Activated T-cell treated with anti-CD3 and anti-CD28 coated beads, Interleukin-2, amount 50 U/mL, for 1 hour (primary cell): Measurements from ENCODE around the gene PRKN.
"Not testable (repeated sequence)": the region's sequence is repeated elsewhere in the genome, so short reads cannot be mapped to it uniquely, and the experiment has no call there.

Source experiments
- DNase-seq: peaks from one replicate; pipeline ENCODE4 v3.0.0-alpha.2; 2020

Gene PRKN

DNA sequence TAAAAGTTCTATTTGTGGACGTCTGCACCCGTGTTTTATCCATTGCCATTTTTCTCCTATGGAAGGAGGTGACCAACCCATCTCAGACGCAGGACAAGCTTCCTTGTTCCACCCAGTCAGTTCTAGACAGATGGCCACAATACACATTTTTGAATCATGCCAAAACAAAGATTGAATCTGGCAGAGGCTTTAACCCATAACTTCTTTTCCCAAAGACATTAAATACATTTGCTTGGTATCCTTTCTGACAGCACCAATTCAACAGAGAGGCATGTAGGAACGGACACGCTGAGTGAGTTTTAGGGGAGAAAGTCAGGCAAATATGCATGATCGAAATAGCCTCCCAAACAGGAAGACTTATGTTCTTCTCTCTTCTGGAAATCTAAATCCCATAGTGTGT is 901.1 kb downstream of the PRKN start:
- DNase-seq = no peak

DNA sequence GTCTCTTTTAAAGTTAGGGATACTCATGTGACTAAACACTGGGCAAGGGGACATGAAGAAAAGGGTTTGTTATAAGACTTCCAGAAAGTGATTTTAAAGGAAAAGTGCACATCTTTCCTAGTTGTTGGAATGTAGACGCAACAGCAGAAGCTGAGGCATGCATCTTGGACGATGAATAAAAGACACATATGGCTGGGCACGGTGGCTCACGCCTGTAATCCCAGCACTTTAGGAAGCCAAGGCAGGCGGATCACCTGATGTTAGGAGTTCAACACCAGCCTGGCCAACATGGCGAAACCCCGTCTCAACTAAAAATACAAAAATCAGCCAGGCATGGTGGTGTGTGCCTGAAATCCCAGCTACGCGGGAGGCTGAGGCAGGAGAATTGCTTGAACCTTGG is 905.4 kb downstream of the PRKN start:
- not testable (repeated sequence) for DNase-seq

DNA sequence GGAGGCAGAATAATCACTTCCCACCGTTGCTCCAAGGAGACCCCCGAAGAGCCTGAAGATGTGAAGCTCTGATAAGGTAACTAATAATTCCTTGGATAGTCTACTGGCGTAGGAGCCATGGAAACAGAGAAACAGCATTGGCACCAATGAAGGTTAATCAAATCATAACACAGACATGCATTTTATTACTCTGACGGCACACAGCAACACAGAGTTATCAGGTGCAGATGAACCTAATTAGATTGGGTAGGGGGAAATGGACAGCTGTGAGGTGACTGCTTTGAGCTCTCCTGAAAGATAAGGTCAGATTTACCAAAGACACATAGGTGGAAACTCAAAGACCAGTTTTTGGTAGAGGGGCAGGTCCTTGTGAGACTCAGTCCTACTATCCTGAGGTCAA is 909.7 kb downstream of the PRKN start:
- no peak for DNase-seq

DNA sequence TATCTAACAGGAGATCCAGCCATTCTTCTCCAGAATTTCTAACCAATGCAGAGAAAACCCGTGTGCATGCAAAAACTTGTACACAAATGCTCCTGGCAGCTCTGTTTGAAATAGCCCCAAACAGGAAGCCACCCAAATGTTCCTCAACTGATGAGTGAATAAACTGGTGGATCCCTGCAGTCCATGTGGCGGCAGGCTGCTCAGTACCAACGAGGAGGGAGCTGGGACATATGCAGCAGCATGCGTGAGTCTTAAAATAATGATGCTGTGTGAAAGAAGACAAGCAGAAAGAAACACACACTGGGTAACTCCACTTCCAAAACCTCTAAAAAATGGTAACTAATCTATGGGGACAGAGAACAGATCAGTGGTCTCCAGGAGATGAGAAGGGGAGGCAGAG is 911.6 kb downstream of the PRKN start:
- no peak for DNase-seq

DNA sequence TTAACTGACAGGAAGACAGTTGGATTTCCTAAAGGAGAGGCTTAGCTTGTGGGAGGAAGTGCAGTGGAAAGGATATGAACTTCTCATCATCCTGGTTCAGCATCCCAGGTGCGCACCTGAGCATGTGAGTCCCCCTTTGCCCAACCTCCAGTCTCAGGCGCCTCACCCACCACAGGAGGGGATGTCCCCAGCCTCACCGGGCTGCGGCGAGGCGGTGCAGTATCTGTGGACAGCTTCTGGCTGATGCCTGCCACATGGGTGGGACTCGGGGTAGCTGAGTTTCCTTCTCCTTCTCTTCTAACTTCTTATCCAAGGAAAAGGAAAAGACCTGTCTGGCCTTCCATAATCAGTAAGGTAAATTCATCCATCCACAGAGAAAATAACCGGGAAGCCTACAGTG is 914.4 kb downstream of the PRKN start:
- no peak for DNase-seq

DNA sequence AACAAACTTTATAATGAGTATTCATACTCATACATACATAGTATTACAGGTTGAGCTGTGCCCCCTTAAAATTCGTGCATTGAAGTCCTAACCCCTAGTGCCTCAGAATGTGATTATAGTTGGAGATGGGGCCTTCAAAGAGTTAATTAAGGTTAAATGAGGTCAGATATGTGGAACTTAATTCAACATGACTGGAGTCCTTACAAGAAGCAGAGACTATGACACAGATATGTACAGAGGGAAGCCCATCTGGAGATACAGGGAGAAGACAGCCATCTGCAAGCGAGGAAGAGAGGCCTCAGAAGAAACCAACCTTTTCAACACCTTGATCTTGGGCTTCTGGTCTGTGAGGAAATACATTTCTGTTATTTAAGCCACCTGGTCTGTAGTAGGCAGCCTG is 917.6 kb downstream of the PRKN start:
- DNase-seq = no peak

DNA sequence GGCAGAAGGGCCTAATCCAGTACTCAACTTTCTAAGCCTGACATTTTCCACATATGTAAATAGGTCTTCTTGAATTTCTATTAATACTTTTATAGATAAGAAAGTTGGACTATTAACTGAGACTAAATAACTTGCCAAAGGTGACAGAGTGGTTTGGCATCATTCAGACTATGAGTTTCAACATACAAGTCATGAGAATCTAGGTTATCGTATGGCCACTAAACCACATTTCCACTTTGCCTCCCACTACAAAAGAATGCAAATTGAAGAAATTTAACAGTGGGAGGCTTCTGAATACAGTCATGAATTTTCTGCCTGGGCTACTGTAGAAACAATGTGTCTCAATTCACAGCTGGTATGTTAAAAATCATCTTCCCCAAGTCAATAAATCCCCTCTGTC is 922.7 kb downstream of the PRKN start:
- DNase-seq = no peak

DNA sequence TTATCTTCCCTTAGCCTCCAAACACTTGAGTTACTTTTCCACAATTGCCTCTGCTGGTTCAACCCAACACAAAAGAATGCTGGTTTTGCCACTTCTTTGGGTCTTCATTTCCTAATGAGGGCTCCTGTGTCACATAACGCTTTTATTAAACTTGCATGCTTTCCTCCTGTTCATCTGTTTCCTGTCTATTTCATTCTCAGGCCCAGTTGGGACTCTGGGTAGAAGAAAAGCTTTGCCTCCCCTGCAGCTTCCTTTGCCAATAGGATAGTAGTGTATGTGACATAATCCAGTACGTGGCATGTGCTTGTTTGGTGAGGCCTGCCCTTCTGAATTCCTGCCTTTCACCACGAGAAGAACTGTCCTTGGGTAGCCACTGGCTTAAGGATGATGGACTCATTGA is 924.4 kb downstream of the PRKN start:
- DNase-seq = no peak

DNA sequence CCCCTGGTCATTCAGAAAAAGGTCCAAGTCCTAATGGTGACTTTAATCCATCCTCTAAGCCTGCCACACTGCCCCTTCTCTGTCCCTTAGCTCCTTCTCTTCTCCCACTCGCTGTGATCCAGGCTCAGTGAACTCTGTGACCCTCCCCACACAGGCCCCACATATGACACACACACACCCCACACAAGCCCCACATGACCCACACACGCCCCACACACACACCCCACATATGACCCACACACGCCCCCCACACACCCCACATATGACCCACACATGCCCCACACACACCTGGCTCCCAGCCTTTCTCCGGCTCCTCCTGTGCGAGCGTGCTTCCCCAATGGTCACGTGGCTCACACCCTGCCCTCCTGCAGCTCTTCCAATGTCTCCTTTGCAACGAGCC is 925.3 kb downstream of the PRKN start:
- DNase-seq = no peak

DNA sequence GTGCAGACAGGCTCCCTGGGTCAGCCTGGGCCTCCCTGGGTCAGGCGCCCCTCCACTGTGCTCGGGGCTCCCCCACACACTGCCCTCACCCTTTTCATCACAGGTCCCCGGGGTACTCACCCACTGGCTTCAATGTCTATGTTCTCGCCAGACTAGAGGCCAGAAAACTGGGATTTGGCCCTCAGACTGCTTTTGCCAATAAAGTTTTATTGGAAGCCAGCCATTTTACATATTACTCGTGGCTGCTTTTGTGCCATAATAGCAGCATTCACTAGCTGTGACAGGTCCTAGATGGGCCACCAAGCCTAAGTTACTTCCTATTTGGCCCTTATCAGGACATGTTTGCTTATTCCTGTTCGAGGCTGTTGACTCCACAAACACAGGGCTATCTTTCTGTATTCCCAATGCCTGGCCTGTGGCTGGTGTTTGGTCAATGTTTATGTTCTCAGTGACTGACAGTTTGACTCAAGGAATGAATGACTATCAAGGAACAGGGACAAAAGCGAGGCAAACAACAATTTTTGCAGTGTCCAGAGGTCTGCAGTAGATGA is 928.6 kb downstream of the PRKN start:
- DNase-seq = no peak

DNA sequence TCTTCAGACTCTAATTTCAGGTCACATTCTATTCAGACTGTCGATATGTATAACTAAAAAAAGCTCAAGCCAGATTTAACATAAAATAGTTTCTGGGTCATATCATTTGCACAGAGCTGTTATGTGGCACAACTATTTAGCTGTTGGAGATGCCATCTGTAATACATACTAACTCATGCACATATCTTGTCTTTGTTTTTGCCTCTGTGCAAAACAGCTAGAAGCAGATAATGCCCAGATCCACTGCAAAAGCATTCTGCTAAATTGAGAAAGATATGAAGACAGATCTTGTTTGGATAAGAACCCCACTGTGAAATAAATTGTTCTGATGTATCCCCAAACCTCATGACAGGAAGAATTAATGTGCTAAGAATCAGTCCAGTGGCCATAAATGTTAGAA is 930.9 kb downstream of the PRKN start:
- no peak for DNase-seq

DNA sequence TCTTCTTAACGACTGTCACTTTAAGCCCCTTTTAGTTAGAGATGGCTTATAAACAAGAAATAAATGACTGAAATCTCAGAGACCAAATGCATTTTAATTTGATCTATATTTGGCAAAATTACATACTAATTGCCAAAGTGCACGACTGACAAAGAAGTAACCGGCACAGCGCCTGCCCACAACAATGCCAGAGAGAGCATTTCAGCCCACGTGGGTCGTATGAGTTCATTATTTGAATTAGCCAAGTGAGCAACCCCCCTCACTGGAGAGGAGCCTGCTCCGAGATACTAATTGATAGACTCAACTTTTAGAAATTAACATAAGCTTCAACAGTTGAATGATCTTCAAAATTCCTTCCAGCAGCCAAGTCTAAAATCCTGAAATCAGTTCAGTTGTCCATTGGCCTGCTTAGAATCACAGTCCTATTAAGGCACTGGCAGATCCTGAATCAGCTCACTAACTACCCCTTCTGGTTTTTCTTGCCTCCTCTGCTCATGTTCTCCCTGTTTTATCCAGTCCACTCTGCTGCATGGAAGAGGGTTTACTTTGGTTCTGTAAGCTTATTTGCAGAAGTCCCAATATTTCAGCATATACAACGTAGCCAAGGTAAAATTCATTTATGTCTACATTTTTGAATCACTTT is 934.6 kb downstream of the PRKN start:
- no peak for DNase-seq

DNA sequence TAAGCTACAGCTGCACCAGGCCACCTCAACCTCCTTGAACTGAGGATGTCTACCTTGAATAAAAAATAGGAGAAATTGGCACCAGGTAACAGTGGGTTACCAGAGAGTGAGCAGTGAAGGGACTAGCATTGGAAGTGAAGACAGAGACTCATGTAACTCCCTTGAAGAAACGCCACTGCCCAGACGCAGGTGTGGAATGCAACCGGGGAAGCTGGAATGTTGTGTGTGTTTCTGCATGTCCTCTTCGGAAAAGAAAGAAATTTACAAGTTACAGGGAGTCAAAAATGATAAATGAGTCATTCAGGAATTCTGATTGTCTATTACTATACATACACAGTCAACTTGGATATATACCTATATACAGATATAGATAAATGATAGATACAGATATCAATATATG is 939.0 kb downstream of the PRKN start:
- no peak for DNase-seq

DNA sequence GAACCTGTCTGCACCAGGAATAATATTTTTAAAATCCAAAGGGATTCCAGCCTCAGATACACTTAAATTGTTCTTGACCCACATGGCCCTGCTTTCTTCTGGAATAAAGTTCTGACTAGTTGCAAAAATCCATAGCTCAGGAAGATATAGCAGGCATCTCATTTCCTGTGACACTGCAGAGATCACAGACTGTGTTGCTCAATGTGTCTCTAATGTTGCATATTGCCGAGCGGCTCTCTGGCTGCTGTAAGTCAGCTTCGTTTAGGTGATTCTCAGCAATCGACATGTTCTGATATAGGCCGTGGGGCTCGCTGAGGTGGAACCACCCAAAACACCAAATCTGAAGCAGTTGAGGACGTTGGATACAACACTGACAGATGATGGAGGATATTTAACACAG is 955.4 kb downstream of the PRKN start:
- DNase-seq = no peak

DNA sequence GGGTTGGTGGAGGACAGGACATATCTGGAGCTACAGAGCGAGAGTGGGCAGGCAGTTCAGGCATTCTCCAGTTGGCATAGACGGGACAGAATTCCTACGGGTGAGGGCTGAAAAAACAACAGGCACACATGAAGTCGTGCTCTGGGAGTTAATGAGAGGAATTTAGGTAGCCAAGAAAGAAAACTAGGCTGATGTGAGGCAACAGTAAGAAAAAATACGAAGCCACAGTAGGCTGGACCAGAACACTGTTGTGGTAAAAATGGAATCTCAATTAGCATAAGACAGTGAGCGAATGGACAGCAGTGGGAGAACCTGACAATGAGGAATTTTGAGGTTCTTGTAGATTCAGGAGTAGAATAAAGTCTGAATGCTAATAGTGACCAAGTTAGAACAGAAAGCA is 965.6 kb downstream of the PRKN start:
- no peak for DNase-seq

DNA sequence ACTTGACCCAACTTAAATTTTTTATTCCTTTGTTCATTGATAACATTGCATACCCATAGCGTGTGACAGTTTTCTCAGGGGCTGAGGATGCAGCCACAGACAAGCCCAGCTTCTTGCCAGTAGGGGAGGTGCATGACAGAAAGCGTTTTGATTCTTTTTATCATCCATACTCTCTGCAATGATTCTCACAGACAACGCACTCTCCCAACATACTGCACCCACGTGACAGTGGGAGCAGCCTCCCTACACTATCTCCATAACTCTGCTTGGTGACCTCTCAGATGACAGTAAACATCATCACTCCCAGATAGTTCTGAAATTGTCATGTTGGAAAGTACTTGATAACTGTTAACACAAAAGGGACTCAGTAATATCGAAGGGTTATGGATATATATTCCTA is 972.5 kb downstream of the PRKN start:
- DNase-seq = no peak

DNA sequence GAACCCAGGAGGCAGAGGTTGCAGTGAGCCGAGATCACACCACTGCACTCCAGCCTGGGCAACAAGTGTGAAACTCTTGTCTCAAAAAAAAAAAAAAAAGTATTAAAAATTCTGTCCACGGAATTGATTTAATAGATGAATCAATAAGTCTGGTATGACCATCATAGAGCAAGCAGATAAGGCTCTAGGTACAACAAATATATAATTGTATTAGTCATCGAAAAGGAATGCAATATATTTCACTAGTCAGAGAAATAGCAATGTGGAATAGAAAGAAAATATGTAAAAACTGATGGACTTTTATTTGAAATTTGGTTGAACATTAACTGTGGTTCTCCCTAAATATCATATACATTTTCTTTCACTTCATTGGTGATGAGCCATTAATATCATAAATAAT is 976.9 kb downstream of the PRKN start:
- DNase-seq = no peak

DNA sequence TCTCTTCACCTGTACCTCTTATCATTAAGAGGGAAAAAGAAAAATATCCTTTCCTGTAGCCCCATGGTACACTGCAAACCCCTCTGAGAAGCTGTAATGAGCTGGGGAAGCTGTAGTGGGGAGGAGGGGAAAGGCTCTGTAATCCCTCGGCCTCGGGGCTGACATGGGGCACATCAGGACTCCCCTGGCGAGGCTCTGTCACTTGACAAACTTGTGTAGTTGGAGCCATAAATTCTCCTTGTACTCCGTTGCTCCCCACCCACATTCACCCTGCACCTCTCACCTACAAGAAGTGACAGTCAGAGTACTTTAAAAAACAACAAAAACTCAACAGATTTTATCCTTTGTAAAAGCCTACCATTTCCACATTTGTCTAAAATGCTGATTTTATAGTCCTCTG is 978.0 kb downstream of the PRKN start:
- no peak for DNase-seq

DNA sequence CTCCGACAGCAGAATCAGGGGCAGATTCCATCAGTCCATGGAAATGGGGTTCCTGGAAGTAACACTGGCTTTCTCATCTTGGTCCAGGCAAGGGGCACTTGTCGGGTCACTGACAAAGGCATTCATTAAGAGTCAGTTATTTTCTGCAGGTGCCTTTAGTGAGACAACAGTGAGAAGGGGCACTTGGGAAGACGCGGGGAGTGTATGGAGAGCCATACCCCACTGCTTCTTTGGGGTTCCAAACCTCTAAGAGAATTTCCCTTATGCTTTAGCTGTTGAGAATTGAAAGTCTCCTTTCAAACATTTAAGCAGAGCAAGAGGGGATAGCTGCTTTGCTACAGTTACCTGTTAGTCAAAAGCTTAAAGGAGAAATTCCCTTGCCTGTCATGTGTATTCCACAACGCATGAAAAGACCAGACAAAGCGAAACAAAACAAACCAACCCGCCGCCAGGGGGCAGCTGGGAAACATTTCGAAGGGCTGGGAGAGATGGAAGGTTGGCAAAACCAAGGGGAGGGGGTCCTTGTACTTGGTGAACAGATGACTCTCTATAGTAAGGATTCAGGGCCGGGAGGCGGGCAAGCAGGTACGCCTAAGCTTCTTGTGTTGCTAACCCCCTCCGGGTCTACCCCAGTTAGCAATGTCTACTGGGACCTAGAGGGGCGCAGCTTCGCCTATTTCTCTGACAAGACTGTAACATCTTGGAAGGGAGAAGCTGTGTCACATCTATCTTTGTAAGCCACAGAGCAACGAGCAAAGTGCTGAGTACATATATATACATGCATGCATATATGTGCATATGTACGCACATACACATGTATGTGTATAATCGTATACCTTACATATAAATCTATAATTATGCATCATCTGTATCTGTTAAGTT is 978.8 kb downstream of the PRKN start:
- DNase-seq = no peak

DNA sequence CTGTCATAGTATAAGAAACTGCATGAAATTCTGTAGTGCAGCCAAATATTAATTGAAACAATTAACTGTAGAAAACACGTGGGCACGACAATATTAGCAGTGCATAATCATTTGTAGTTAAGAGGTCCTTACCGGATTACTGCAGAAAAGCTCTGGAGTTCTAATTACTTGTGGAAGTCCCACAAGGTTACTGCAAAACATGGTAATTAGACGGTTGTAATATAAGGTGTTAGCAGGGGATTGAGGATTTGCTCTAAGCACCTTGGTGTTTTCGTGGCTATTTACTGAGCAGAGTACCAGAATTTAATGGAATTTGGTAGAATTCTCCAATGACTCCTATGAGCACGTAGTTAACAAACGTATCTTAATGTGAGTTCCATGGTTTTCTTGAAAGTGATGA is 980.1 kb downstream of the PRKN start:
- DNase-seq = no peak

DNA sequence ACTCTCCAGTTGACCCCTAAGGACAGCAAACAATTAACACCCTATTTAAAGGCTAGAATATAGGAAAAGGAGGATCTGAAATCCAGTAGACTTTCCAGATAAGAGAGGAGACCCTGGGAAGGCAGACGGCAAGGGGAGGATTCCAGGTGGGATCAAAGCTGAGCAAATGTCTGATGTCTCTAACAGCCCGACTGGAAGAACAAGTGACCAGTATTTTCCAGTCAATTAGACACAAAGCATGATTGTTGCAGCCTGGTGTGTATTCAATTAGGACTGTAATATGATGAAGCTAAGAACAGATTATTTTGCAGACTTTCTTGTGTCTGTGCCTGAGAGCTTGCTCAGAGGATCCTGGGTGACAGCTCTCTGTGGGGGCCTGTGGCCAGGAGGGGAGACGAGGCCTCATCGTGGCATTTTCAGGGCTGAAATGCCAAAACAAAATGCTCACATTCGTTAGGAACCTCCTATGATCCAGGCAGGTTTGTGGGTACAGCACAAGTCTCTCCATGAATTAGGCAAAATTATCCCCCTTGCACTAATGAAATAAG is 981.9 kb downstream of the PRKN start:
- no peak for DNase-seq

DNA sequence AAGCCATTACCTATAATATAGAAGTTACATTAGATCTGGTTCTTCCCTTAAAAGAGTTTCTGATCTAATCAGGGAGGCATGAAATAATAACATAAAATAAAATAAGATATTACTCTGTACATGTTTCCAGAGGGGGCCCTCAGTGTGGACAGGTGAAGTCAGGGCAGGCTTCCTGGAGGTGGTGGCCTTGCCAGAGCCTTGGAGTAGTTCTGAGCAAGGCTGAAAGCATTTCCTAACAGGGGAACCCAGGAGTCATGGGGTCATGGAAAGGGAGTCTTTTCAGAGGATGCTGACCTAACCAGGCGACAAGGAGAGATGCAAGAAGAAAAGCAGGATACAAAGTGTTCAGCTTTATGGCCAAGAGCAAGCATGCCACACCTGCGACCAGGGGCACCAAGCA is 982.4 kb downstream of the PRKN start:
- no peak for DNase-seq

DNA sequence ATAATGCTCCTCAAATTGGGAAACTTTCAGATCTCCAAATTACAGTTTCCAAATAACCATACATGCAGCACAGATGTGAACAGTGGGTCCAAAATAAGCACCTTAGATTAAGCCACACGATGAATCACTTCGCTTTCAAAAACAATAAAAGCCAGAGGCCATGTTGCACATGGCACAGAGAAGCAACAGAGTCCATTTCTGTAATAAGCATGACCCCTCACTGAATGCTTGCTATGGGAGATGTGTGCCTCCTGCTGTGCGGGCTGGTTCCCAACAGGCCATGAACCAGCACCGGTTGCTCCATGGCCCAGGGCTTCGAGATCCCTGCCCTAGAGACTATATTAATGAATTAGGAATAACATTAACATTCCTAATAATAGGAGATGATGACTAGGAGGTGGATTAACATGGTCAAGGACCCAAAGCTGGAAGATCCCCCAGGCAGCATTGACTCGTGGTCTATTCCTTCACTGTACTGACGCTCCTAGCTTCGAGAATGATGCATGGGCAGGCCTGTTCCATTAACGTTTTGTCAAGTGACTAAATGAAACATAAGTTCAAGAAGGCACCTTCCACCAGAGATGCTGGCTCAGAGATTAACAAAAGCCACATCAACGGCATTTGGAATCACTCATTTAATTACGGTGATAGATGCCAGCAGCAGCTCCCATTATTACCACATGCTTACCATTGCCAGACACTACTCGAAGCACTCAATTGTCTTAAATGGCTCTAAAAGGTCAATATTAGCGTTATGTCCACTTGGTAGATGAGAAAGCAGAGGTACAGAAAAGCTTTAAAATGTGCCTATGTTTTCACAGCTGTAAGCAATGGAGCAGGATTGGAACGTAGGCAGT is 983.1 kb downstream of the PRKN start:
- DNase-seq = no peak
